HEK293 (cell line): ENCODE data around the gene PFKL.

Experiments
- EGR2 ChIP-seq: fragments of 450-650 bp; formaldehyde crosslinking; IDR thresholded peaks from 2 replicates; pipeline ENCODE4 v1.5.1; 2016; ENCODE audit warnings: low read depth, missing biosample characterization, missing genetic modification characterization
- GFI1B ChIP-seq: fragments of 450-650 bp; formaldehyde crosslinking; IDR thresholded peaks from 2 replicates; pipeline ENCODE4 v1.5.1; 2016; ENCODE audit warnings: missing biosample characterization, missing genetic modification characterization
- YY1 ChIP-seq: fragments of 450-650 bp; formaldehyde crosslinking; IDR thresholded peaks from 2 replicates; pipeline ENCODE4 v1.5.1; 2018; ENCODE audit warnings: missing biosample characterization, missing genetic modification characterization
- ZBTB17 ChIP-seq: fragments of 450-650 bp; formaldehyde crosslinking; IDR thresholded peaks from 2 replicates; pipeline ENCODE4 v1.5.1; 2016; ENCODE audit warnings: missing biosample characterization, missing genetic modification characterization
- ZNF184 ChIP-seq: fragments of 450-650 bp; IDR thresholded peaks from 2 replicates; pipeline ENCODE4 v1.5.1; 2018; ENCODE audit warnings: missing biosample characterization, mild to moderate bottlenecking, missing genetic modification characterization
- ZNF274 ChIP-seq, 2 experiments: fragments of 200-500 bp in 1 of 2; fragments of 450-650 bp in 1 of 2; sonication (Bioruptor generic) in 1 of 2; formaldehyde crosslinking in 1 of 2; IDR thresholded peaks; 2 replicates each; pipeline versions ENCODE4 v1.5.1 to v1.6.1; 2014 to 2016; ENCODE audit warnings: borderline replicate concordance in 1 of 2, inconsistent platforms in 1 of 2, low read length in 1 of 2, missing biosample characterization in 1 of 2, missing genetic modification characterization in 1 of 2
- ZNF311 ChIP-seq: fragments of 450-650 bp; formaldehyde crosslinking; IDR thresholded peaks from 2 replicates; pipeline ENCODE4 v1.5.1; 2017; ENCODE audit warnings: missing biosample characterization, missing genetic modification characterization, borderline replicate concordance
- ZNF510 ChIP-seq: fragments of 450-650 bp; formaldehyde crosslinking; IDR thresholded peaks from 2 replicates; pipeline ENCODE4 v1.5.1; 2018; ENCODE audit warnings: mild to moderate bottlenecking, missing genetic modification characterization, missing biosample characterization; ENCODE audit not compliant: insufficient replicate concordance
- ZNF670 ChIP-seq: fragments of 450-650 bp; formaldehyde crosslinking; IDR thresholded peaks from 2 replicates; pipeline ENCODE4 v1.5.1; 2016; ENCODE audit warnings: missing biosample characterization, missing genetic modification characterization, low read depth
- ZNF768 ChIP-seq: fragments of 450-650 bp; formaldehyde crosslinking; IDR thresholded peaks from 2 replicates; pipeline ENCODE4 v1.5.1; 2018; ENCODE audit warnings: missing biosample characterization, mild to moderate bottlenecking, missing genetic modification characterization
- ZNF791 ChIP-seq: fragments of 450-650 bp; formaldehyde crosslinking; IDR thresholded peaks from 2 replicates; pipeline ENCODE4 v1.5.1; 2016; ENCODE audit warnings: missing biosample characterization, missing genetic modification characterization
- TF ChIP-seq, protein P1 (sequence below): fragments of 450-650 bp; formaldehyde crosslinking; optimal IDR thresholded peaks from 2 replicates; pipeline ENCODE3; 2016; ENCODE audit warnings: missing biosample characterization, mild to moderate bottlenecking, missing genetic modification characterization
- TF ChIP-seq, protein P2 (sequence below): fragments of 450-650 bp; formaldehyde crosslinking; IDR thresholded peaks from 2 replicates; pipeline ENCODE4 v1.5.1; 2017; ENCODE audit warnings: missing biosample characterization, missing genetic modification characterization
- TF ChIP-seq, protein P3 (sequence below): fragments of 450-650 bp; formaldehyde crosslinking; IDR thresholded peaks from 2 replicates; pipeline ENCODE4 v1.5.1; 2016; ENCODE audit warnings: missing biosample characterization, missing genetic modification characterization

DNA sequence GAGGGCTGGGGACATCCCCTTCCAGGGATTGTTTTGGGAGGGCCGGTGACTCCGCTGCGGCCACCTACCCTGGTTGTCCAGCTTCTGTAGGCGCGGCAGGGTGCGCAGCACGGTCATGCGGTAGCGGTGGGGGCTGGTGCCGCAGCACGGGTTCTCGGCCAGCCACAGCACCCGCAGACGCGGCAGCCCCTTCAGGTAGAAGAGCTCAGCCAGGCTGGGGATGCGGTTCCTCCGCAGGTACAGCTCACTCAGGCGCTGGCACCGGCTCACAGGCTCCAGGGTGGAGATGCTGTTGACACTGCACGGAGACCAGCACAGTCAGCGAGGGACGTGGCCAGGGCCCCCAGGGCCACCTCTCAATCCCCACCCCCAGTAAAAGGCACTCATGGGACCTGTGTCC is 33.1 kb downstream of the PFKL start:
- TF ChIP-seq ZBTB17 (tag by site-specific recombination) = no peak
- TF ChIP-seq ZNF311 (tag by site-specific recombination) = no peak
- no peak for TF ChIP-seq ZNF791 (tag by site-specific recombination)
- TF ChIP-seq, protein P1, sequence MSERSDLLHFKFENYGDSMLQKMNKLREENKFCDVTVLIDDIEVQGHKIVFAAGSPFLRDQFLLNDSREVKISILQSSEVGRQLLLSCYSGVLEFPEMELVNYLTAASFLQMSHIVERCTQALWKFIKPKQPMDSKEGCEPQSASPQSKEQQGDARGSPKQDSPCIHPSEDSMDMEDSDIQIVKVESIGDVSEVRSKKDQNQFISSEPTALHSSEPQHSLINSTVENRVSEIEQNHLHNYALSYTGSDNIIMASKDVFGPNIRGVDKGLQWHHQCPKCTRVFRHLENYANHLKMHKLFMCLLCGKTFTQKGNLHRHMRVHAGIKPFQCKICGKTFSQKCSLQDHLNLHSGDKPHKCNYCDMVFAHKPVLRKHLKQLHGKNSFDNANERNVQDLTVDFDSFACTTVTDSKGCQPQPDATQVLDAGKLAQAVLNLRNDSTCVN (tag by site-specific recombination) = no peak
- no peak for TF ChIP-seq ZNF670 (tag by site-specific recombination)
- no peak for TF ChIP-seq ZNF274 (IDR thresholded peaks at IDR 0.05; ENCODE audit: low read length)
- no peak for TF ChIP-seq ZNF274 (tag by site-specific recombination; IDR thresholded peaks at IDR 0.05; ENCODE audit: borderline replicate concordance)
- no peak for TF ChIP-seq ZNF768 (tag by site-specific recombination)
- TF ChIP-seq, protein P2, sequence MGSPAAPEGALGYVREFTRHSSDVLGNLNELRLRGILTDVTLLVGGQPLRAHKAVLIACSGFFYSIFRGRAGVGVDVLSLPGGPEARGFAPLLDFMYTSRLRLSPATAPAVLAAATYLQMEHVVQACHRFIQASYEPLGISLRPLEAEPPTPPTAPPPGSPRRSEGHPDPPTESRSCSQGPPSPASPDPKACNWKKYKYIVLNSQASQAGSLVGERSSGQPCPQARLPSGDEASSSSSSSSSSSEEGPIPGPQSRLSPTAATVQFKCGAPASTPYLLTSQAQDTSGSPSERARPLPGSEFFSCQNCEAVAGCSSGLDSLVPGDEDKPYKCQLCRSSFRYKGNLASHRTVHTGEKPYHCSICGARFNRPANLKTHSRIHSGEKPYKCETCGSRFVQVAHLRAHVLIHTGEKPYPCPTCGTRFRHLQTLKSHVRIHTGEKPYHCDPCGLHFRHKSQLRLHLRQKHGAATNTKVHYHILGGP = no peak
- TF ChIP-seq, protein P3, sequence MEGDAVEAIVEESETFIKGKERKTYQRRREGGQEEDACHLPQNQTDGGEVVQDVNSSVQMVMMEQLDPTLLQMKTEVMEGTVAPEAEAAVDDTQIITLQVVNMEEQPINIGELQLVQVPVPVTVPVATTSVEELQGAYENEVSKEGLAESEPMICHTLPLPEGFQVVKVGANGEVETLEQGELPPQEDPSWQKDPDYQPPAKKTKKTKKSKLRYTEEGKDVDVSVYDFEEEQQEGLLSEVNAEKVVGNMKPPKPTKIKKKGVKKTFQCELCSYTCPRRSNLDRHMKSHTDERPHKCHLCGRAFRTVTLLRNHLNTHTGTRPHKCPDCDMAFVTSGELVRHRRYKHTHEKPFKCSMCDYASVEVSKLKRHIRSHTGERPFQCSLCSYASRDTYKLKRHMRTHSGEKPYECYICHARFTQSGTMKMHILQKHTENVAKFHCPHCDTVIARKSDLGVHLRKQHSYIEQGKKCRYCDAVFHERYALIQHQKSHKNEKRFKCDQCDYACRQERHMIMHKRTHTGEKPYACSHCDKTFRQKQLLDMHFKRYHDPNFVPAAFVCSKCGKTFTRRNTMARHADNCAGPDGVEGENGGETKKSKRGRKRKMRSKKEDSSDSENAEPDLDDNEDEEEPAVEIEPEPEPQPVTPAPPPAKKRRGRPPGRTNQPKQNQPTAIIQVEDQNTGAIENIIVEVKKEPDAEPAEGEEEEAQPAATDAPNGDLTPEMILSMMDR (tag by site-specific recombination) = no peak
- no peak for TF ChIP-seq EGR2 (tag by site-specific recombination)
- TF ChIP-seq ZNF510 (tag by site-specific recombination) = no peak
- no peak for TF ChIP-seq YY1 (tag by site-specific recombination)
- no peak for TF ChIP-seq ZNF184 (tag by site-specific recombination)
- no peak for TF ChIP-seq GFI1B (tag by site-specific recombination)
